ENCODE data around the gene RAB9B.

Gene RAB9B

GRCh38 chrX:103831803-103832544 lies at the start of gene RAB9B:
TSS of gene RAB9B (minus strand) at chrX:103832257. CDS start at chrX:103825784, 6,473 bp downstream.
- DNase-seq (ENCODE audit: low read depth): no peak
- peak within 1 kb of the TSS; percentile 56 for H3K4me3 ChIP-seq (replicated peaks; ENCODE audit: low read depth, low read length)
- no peak for TF ChIP-seq CTCF (IDR thresholded peaks at IDR 0.05; ENCODE audit: low read length, missing control alignments)

GRCh38 chrX:103879339-103879738 lies 47.3 kb upstream of the RAB9B start:
- TF ChIP-seq CTCF (IDR thresholded peaks at IDR 0.05; ENCODE audit: low read length, missing control alignments): no peak
- H3K4me3 ChIP-seq (replicated peaks; ENCODE audit: low read depth, low read length): no peak overlapping the region
- peak; percentile 26 for DNase-seq (ENCODE audit: low read depth)

- peak; percentile 82 for DNase-seq (ENCODE audit: low read depth)
- no peak overlapping the region for H3K4me3 ChIP-seq (replicated peaks; ENCODE audit: low read depth, low read length)
- no peak for TF ChIP-seq CTCF (IDR thresholded peaks at IDR 0.05; ENCODE audit: low read length, missing control alignments)
Observed at GRCh38 chrX:103878466-103879122, 46.5 kb upstream of the RAB9B start.

- DNase-seq (ENCODE audit: low read depth): no peak
- H3K4me3 ChIP-seq (replicated peaks; ENCODE audit: low read depth, low read length): no peak overlapping the region
- TF ChIP-seq CTCF (IDR thresholded peaks at IDR 0.05; ENCODE audit: low read length, missing control alignments): no peak
Observed at GRCh38 chrX:103877571-103877970, 45.5 kb upstream of the RAB9B start.

GRCh38 chrX:103864886-103865534 lies 33.0 kb upstream of the RAB9B start:
- peak; percentile 23 for DNase-seq (ENCODE audit: low read depth)
- TF ChIP-seq CTCF (IDR thresholded peaks at IDR 0.05; ENCODE audit: low read length, missing control alignments): no peak
- H3K4me3 ChIP-seq (replicated peaks; ENCODE audit: low read depth, low read length): no peak overlapping the region

- no peak for TF ChIP-seq CTCF (IDR thresholded peaks at IDR 0.05; ENCODE audit: low read length, missing control alignments)
- H3K4me3 ChIP-seq (replicated peaks; ENCODE audit: low read depth, low read length): no peak overlapping the region
- no peak for DNase-seq (ENCODE audit: low read depth)
Observed at GRCh38 chrX:103864149-103864548, 32.1 kb upstream of the RAB9B start.
